Body of pancreas (tissue), 4 donors: ENCODE results near the gene GJB4.

Experiments
- POLR2A ChIP-seq, 3 donors: fragments of 450-650 bp; IDR thresholded peaks; one replicate each; pipeline ENCODE4 v1.6.1; 2016; ENCODE audit warnings: antibody characterized with exemption in 3 of 3, mild to moderate bottlenecking in 2 of 3
- TF ChIP-seq, protein P1 (sequence below), 7 experiments: fragments of 450-650 bp in 4 of 7; fragments of 200-600 bp in 3 of 7; sonication (generic) in 3 of 7; IDR thresholded peaks; one replicate each; pipeline ENCODE4 v1.5.1; 2016 to 2019; ENCODE audit warnings: antibody characterized with exemption in 7 of 7

DNA sequence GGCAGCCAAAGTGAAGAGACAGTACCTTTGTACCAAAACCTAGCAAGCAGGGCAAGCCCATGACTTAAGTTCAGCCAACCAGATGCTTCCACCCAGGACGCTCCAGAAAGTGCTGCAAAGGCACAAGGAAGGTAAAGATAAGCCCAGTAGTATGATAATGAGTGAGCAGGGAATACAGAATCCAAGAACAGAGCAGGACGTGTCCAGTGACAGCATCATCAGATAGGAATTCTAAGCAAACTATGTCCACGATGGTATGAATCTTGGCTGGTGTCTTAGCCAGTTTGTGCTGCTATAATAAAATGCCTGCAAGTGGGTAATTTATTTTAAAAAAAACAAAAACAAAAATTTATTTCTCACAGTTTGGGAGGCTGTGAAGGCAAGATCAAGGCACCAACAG lies 46.9 kb downstream of the GJB4 start:
- TF ChIP-seq, protein P1, sequence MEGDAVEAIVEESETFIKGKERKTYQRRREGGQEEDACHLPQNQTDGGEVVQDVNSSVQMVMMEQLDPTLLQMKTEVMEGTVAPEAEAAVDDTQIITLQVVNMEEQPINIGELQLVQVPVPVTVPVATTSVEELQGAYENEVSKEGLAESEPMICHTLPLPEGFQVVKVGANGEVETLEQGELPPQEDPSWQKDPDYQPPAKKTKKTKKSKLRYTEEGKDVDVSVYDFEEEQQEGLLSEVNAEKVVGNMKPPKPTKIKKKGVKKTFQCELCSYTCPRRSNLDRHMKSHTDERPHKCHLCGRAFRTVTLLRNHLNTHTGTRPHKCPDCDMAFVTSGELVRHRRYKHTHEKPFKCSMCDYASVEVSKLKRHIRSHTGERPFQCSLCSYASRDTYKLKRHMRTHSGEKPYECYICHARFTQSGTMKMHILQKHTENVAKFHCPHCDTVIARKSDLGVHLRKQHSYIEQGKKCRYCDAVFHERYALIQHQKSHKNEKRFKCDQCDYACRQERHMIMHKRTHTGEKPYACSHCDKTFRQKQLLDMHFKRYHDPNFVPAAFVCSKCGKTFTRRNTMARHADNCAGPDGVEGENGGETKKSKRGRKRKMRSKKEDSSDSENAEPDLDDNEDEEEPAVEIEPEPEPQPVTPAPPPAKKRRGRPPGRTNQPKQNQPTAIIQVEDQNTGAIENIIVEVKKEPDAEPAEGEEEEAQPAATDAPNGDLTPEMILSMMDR (IDR thresholded peaks at IDR 0.05) = no peak
- TF ChIP-seq POLR2A (IDR thresholded peaks at IDR 0.05) = no peak
